CD4-positive, alpha-beta T cell treated with Interferon gamma for 1 hour (primary cell): Measurements from ENCODE around the gene IL4I1.

Source experiments
- DNase-seq: peaks from one replicate; pipeline ENCODE4 v3.0.0-alpha.2; 2020

Gene IL4I1

DNA sequence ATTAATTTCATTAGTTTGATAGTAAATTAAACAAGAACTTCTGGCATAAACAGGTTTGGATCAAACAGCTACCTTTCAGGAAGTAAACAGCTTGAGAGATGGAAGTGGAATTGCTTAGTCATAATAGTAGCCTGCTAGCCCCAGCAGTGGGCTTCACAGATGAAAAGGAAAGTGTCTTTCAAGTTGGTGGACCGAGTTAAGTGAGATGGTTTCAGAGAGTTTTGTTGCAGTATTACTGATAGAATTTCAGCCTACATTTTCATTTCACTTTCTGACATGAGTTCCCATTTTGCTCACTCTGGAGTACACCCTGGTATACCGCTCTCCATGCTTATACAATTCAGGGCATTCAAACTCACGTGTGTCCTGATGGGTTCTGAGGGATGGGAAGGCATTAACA lies 47.7 kb downstream of the IL4I1 start:
- DNase-seq, result no peak

DNA sequence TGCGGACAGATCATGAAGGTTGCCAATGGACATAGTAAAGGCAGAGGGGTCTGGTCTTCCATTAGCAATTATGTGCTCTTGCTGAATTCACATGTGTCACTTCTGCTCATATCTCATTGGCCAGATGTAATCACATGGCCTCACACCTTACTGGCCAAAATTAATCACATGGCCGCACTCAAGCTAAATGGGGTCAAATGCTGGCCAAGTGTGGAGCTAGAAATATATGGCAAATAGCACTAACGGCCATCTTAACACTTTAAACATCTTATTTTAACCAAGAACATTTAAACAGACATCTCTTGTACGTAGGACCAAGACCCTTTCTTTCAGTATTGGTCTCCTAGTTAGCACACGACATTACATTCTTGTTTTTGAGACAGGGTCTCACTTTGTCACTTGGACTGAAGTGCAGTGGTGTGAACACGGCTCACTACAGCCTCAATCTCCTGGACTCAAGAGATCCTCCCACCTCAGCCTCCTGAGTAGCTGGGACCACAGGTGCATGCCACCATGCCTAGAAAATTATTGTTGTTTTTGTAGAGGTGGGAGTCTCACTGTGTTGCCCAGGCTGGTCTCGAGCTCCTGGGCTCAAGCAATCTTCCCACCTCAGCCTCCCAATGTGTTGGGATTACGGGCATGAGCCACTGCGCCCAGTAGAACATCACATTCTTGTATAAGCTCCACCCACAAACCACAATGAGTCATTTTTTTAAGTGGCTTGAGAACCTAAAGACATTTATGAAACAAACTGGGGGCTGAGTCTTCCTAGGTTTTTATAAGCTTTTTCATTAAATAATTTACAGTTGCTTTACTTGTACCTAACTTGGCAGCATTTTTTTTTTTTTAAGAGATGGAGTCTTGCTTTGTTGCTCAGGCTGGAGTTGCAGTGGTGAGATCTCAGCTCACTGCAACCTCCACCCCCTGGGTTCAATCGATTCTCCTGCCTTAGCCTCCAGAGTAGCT lies 48.7 kb downstream of the IL4I1 start:
- no peak for DNase-seq

DNA sequence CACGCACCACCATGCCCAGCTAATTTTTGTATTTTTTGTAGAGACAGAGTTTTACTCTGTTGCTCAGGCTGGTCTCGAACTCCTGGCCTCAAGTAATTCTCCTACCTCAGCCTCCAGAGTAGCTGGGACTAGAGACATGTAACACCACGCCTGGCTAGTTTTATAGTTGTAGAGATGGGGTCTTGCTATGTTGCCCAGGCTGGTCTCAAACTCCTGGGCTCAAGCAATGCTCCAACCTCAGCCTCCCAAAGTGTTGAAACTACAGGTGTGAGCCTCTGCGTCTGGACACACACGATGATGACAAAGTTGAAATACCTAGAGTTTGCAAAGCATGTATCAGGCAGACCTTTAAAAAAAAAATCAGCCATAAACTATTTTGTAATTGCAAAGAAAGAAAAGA lies 50.3 kb downstream of the IL4I1 start:
- no peak for DNase-seq

DNA sequence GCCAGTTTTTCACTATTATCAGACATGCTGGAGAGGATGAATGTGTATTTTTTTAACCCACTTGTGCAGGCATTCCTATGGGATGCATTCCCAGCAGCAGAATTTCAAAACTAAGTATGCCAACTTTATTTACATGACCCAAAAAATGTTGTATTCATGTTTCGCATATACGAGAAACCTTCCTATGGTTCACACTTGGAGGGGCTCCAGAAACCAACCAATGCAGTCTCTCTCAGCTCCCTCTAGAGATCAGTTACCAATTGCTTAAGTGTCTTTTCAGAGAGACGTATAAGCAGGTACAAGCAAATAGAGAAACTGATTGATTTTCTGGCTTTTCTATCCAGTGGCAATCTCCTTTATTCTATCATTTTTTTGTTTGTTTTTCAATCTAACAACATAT lies 51.3 kb downstream of the IL4I1 start:
- no peak for DNase-seq

DNA sequence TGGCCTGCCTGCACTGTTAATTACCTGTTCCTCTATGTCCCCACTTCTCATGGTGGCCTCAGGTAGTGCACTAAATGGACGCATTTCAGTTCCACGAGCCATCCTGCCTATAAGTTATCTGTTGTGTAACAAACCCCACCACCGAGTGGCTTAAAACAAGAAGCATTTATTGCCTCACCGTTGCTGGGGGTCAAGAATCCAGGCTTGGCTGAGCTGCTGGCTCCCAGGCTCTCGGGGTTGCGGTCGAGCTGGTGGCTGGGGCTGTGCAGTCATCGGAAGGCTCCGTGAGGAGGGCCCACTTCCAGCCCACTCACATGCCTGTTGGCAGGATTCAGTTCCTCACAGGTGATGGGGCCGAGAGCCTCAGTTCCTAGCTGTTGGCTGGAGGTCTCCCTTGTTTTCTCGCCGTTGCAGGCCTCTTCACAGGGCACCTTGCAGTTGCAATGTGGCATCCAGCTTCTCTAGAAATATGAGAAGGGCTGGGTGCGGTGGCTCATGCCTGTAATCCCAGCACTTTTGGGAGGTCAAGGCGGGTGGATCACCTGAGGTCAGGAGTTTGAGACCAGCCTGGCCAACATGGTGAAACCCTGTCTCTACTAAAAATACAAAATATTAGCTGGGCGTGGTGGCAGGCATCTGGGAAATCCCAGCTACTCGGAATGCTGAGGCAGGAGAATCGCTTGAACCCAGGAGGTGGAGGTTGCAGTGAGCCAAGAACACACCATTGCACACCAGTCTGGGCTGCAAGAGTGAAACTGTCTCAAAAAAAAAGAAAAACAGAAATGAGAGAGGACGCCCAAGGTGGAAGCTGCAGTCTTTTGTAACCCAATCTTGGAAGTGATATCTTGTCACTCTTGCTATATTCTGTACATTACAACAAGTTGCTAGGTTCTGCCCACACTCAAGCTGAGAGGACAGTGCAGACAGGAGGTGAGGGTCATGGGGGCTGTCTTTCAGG lies 52.3 kb downstream of the IL4I1 start:
- no peak for DNase-seq

DNA sequence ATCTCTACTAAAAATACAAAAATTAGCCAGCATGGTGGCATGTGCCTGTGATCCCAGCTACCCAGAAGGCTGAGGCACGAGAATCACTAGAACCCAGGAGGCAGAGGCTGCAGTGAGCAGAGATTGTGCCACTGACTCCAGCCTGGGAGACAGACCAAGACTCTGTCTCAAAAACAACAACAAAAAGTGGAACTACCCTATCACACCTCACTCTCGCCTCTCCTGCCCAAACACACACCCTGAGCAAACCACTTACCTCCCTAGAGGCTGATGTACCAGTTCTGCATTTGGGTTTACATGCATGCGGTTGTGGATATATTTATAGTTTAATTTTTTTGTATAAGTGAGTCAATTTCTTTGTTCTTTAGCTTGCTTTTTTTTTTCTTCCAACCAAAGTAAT lies 53.4 kb downstream of the IL4I1 start:
- DNase-seq, result peak; percentile 50

DNA sequence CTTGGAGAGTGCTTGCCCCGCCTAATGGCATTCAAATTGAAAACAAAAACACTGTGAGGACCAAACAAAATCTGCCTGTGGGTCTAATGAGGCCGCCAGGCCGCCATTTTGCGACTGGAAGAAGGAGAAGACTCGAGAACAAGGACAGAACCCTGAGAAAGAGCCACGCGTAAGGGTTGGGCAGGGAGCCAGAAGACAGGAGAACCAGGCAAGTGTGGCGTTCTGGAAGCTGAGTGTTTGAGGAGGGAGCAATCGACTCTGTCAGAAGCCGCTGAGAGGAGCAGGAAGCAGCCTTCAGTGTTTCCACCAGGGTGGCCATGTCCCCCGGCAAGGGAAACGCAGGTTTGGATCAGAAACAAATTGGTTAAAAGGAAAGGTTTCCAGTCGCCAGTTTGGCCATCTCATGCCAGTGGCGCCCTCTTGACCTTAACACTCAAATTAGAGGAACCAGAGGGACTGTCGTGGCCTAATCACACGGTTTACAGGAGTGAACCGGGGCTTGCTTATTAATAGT lies 55.9 kb downstream of the IL4I1 start:
- DNase-seq, result no peak

DNA sequence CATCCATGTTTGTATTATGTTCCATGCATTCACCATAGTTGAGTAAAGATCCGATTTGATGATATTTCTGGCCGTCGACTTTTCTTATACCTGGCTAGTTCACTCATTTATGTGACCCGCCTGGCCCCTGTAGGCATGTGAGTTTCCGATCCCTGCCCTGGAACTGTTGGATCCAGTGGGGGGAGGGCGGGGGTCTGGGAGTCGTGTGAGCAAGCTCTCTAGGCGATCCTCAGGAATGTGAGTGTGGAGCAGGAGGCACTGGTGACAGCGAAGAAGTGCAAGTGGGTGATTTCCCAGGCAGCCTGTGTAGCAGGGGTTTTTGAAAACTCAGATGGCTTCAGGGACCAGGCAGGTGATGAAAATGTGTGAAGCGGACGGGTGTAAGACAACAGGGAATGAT lies 56.4 kb downstream of the IL4I1 start:
- no peak for DNase-seq

DNA sequence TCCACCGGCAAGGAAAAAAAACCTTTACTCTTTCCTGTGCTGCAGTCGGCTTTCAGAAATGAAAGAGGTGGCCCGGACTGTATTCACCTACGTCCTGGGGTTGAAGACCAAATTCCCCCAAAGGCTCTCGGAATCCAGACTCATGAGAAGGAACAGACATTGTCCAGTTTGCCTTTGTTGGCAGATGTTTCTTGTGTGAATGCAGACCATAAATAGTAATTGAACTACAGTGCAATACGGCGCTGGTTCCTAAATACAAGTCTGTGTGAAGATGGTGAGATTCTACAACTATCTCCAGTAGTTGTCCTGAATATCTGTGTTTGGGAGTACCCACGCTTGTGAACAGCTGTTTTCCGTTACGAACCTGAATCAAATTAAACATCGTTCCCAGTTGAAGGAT lies 57.0 kb downstream of the IL4I1 start:
- DNase-seq, result no peak
